Measurements from ENCODE around the gene S100A11.

The S100A11 gene

GRCh38 chr1:152071123-152071522, 34.3 kb upstream of the S100A11 start:
- Mint-ChIP-seq H3K27me3 (ENCODE audit: low read depth) (peaks cover 30% of the 10 kb centered on the region), H3K4me1 (no peaks in the 10 kb centered on the region), H3K27ac (no peak overlapping the region), H3K4me3 (no peak overlapping the region), H3K9me3 (no peaks in the 10 kb centered on the region), H3K36me3 (ENCODE audit: low read depth) (no peaks in the 10 kb centered on the region)
- TF ChIP-seq, protein P1, sequence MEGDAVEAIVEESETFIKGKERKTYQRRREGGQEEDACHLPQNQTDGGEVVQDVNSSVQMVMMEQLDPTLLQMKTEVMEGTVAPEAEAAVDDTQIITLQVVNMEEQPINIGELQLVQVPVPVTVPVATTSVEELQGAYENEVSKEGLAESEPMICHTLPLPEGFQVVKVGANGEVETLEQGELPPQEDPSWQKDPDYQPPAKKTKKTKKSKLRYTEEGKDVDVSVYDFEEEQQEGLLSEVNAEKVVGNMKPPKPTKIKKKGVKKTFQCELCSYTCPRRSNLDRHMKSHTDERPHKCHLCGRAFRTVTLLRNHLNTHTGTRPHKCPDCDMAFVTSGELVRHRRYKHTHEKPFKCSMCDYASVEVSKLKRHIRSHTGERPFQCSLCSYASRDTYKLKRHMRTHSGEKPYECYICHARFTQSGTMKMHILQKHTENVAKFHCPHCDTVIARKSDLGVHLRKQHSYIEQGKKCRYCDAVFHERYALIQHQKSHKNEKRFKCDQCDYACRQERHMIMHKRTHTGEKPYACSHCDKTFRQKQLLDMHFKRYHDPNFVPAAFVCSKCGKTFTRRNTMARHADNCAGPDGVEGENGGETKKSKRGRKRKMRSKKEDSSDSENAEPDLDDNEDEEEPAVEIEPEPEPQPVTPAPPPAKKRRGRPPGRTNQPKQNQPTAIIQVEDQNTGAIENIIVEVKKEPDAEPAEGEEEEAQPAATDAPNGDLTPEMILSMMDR (IDR thresholded peaks at IDR 0.05; ENCODE audit: unreplicated experiment in 3 of 3), result no peak

DNA sequence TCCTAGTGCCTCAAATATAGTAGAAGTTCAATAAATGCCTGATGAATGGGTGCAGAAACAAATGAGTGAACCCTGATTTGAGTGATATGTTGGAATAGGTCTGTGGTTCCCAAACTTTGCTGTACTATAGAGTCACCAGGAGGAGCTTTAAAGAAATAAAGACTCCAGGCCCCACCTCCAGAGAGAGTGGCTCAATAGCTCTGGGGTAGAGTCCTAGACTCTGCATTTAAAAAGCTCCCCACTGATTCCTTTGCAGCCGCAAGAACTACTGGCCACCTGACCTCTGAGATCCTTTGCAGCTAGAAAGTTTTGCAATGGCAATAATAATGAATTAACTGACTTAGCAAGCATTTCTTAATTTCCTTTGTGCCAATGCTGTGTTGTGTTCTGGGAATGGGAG, 31.1 kb upstream of the S100A11 start:
- Mint-ChIP-seq H3K27ac (no peak overlapping the region), H3K4me1 (no peaks in the 10 kb centered on the region), H3K9me3 (no peaks in the 10 kb centered on the region), H3K4me3 (no peak overlapping the region), H3K36me3 (ENCODE audit: low read depth) (no peaks in the 10 kb centered on the region), H3K27me3 (ENCODE audit: low read depth) (peaks cover 19% of the 10 kb centered on the region)
- TF ChIP-seq, protein P1 (IDR thresholded peaks at IDR 0.05; ENCODE audit: unreplicated experiment in 3 of 3), result no peak

DNA sequence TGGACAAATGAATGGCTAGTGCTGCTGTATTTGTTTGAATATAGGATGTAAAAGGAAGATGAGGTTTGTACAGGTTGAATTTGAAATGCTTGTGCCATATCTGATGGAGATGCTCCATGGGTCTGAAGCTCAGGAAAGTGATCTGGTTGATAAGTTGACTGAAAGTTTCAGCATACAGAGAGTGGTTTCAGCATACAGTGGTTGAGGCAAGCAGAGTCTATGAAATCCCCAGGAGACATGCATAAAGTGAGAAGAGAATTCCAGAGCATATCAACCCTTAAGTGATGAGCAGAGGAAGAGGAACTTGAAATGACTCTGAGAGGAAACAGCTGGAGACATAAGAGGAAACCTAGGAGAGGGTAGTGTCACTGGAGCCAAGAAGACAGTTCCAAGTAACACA, 30.3 kb upstream of the S100A11 start:
- H3K4me1 Mint-ChIP-seq, result no peaks in the 10 kb centered on the region
- peaks cover 12% of the 10 kb centered on the region for H3K27me3 Mint-ChIP-seq (ENCODE audit: low read depth)
- TF ChIP-seq, protein P1 (IDR thresholded peaks at IDR 0.05; ENCODE audit: unreplicated experiment in 3 of 3), result no peak
- no peaks in the 10 kb centered on the region for H3K9me3 Mint-ChIP-seq
- H3K36me3 Mint-ChIP-seq (ENCODE audit: low read depth), result no peaks in the 10 kb centered on the region
- H3K27ac Mint-ChIP-seq, result no peak overlapping the region
- H3K4me3 Mint-ChIP-seq, result no peak overlapping the region

GRCh38 chr1:152061952-152062351, 25.1 kb upstream of the S100A11 start:
- Mint-ChIP-seq H3K4me3 (no peak overlapping the region), H3K27ac (no peak overlapping the region), H3K4me1 (no peaks in the 10 kb centered on the region), H3K9me3 (no peaks in the 10 kb centered on the region), H3K36me3 (ENCODE audit: low read depth) (no peaks in the 10 kb centered on the region), H3K27me3 (ENCODE audit: low read depth) (peaks cover 9% of the 10 kb centered on the region)
- TF ChIP-seq, protein P1 (IDR thresholded peaks at IDR 0.05; ENCODE audit: unreplicated experiment in 3 of 3), result no peak

DNA sequence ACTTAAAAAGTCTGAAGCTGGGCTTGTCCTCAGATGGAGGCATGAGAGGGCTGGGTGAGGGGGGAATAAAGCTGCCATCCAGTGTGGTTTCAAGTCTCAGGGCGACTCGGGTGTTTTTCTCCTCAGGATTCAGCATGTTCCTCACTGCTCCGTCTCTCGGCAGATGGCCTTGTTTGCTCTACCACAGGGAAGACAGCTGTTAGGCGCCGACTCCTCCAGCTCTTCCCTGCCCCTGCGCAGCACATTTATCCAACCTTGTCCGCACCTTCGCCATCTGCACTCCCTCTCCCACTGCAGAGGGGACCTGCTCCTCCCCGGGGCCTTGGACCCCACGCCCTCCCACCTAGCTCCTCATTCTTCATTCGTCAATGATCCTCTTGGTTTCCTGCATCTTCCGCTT, 16.6 kb upstream of the S100A11 start:
- peaks cover under 1% of the 10 kb centered on the region for H3K4me1 Mint-ChIP-seq

GRCh38 chr1:152052606-152053005, 15.8 kb upstream of the S100A11 start:
- no peak overlapping the region for H3K27ac Mint-ChIP-seq
- peaks cover 8% of the 10 kb centered on the region for H3K4me1 Mint-ChIP-seq
- no peaks in the 10 kb centered on the region for H3K9me3 Mint-ChIP-seq
- no peaks in the 10 kb centered on the region for H3K36me3 Mint-ChIP-seq (ENCODE audit: low read depth)
- TF ChIP-seq, protein P1 (IDR thresholded peaks at IDR 0.05; ENCODE audit: unreplicated experiment in 3 of 3), result peak; percentile 86 to 89 (median 86)
- no peak overlapping the region for H3K4me3 Mint-ChIP-seq
- H3K27me3 Mint-ChIP-seq (ENCODE audit: low read depth), result peaks cover 49% of the 10 kb centered on the region

More for the DNA sequence above, 16.6 kb upstream of the S100A11 start:
- TF ChIP-seq, protein P1 (IDR thresholded peaks at IDR 0.05; ENCODE audit: unreplicated experiment in 3 of 3), result no peak
- Mint-ChIP-seq H3K9me3 (no peaks in the 10 kb centered on the region), H3K4me3 (no peak overlapping the region), H3K27me3 (ENCODE audit: low read depth) (peaks cover 54% of the 10 kb centered on the region), H3K36me3 (ENCODE audit: low read depth) (no peaks in the 10 kb centered on the region), H3K27ac (no peak overlapping the region)
